Body of pancreas (tissue), 4 donors: ENCODE results near the gene BACH1. TPM values are rescaled to one million over a fixed set of nuclear protein-coding genes. Genes with fewer than 3 reads are reported as not detected.
A peak's percentile ranks its signal among the peaks of the same experiment; 100 is the strongest.

Experiments
- ATAC-seq: fragments of 150-250 bp; one replicate; pipeline ENCODE4 v1.9.1; 2016
- DNase-seq, 4 donors: peaks; one replicate each; pipeline ENCODE4 v3.0.0-alpha.2; 2019
- H3K27ac ChIP-seq, 4 donors: fragments of 200-600 bp; sonication (generic); 1 replicate in 3 of 4; 2 replicates in 1 of 4; pipeline versions ENCODE4 v1.5.1 to v1.6.1; 2016 to 2019; ENCODE audit warnings: mild to moderate bottlenecking in 1 of 4, mixed read lengths in 1 of 4, moderate library complexity in 1 of 4
- H3K27me3 ChIP-seq, 2 donors: fragments of 200-600 bp; sonication (generic); one replicate each; pipeline ENCODE4 v1.6.0; 2016; ENCODE audit warnings: mild to moderate bottlenecking in 1 of 2
- H3K36me3 ChIP-seq, 2 donors: fragments of 200-600 bp; sonication (generic); replicated peaks in 1 of 2; 2 replicates each; pipeline ENCODE4 v1.5.1; 2016; ENCODE audit warnings: low read depth in 2 of 2; ENCODE audit not compliant: insufficient read depth in 1 of 2
- H3K4me1 ChIP-seq: fragments of 200-600 bp; sonication (generic); one replicate; pipeline ENCODE4 v1.6.0; 2016
- H3K4me3 ChIP-seq, 2 donors: fragments of 200-600 bp; sonication (generic); 1 replicate in 1 of 2; 2 replicates in 1 of 2; pipeline ENCODE4 v1.5.1; 2016 to 2019
- H3K9me3 ChIP-seq, 3 donors: fragments of 200-600 bp; sonication (generic); 1 replicate in 2 of 3; 2 replicates in 1 of 3; pipeline ENCODE4 v1.5.1; 2016
- CTCF ChIP-seq, 7 experiments: fragments of 450-650 bp in 4 of 7; fragments of 200-600 bp in 3 of 7; sonication (generic) in 3 of 7; IDR thresholded peaks; one replicate each; pipeline ENCODE4 v1.5.1; 2016 to 2019; ENCODE audit warnings: antibody characterized with exemption in 7 of 7
- POLR2A ChIP-seq, 3 donors: fragments of 450-650 bp; IDR thresholded peaks; one replicate each; pipeline ENCODE4 v1.6.1; 2016; ENCODE audit warnings: antibody characterized with exemption in 3 of 3, mild to moderate bottlenecking in 2 of 3
- WGBS, 2 donors: methylation state at CpG; one replicate each; pipeline ENCODE4 v1.1.5; 2017; 5-methylcytosine and 5-hydroxymethylcytosine counted together
- intact Hi-C: fragments of 100-400 bp; cut with DNase I; formaldehyde crosslinking; loops from one replicate; pipeline ENCODE4 v1.15.1; 2023
- total RNA-seq, 2 donors: library from RNA; depleted of rRNA; stranded (reverse); fragments of >200 nt; gene quantifications; one replicate each; pipeline ENCODE4 v1.1.0, GENCODE V29; 2016

The BACH1 gene
- total RNA-seq, 2 donors from 2014 or later = 28.5 to 29.7 TPM

GRCh38 chr21:29293495-29293894 lies 5.2 kb upstream of the BACH1 start:
- H3K9me3 ChIP-seq = no peaks in the 10 kb centered on the region
- ATAC-seq (no peak), DNase-seq (no peak)
- WGBS, 2 donors = 89 to 96% methylated on average over 2 of the region's 2 CpGs
- no peak overlapping the region for H3K4me3 ChIP-seq
- intact Hi-C loops = loop anchor here (10.0 kb wide), 1 partner anchor 139 kb away; no protein-coding TSS in a partner anchor
- no peaks in the 10 kb centered on the region for H3K36me3 ChIP-seq
- peaks cover 17% of the 10 kb centered on the region for H3K4me1 ChIP-seq
- no peak overlapping the region for H3K27ac ChIP-seq
- no peak for TF ChIP-seq POLR2A (IDR thresholded peaks at IDR 0.05)
- TF ChIP-seq CTCF (IDR thresholded peaks at IDR 0.05) = no peak
- no peaks in the 10 kb centered on the region for H3K27me3 ChIP-seq

- Histone ChIP-seq H3K4me1 (peaks cover 7% of the 10 kb centered on the region), H3K27me3 (no peaks in the 10 kb centered on the region), H3K36me3 (no peaks in the 10 kb centered on the region), H3K27ac (no peak overlapping the region), H3K9me3 (no peaks in the 10 kb centered on the region), H3K4me3 (no peak overlapping the region)
- WGBS, 2 donors = 87 to 94% methylated on average over 9 of the region's 9 CpGs
- TF ChIP-seq POLR2A (IDR thresholded peaks at IDR 0.05) (no peak), CTCF (IDR thresholded peaks at IDR 0.05) (no peak)
- intact Hi-C loops = loop anchor here (10.0 kb wide), 1 partner anchor 140 kb away; no protein-coding TSS in a partner anchor
- no peak for DNase-seq
- ATAC-seq = no peak
Observed at GRCh38 chr21:29295066-29295650, 3.6 kb upstream of the BACH1 start.

- Histone ChIP-seq H3K9me3 (no peaks in the 10 kb centered on the region), H3K36me3 (no peaks in the 10 kb centered on the region), H3K4me1 (peaks cover 17% of the 10 kb centered on the region), H3K27ac (no peak overlapping the region), H3K4me3 (no peak overlapping the region), H3K27me3 (no peaks in the 10 kb centered on the region)
- ATAC-seq (no peak), DNase-seq (peak in 1 of 4 donors; percentile 15)
- intact Hi-C loops = loop anchor here (10.0 kb wide), 1 partner anchor 142 kb away; no protein-coding TSS in a partner anchor
- no peak for TF ChIP-seq CTCF (IDR thresholded peaks at IDR 0.05)
- WGBS, 2 donors = 62 to 69% methylated on average over 3 of the region's 3 CpGs
Observed at GRCh38 chr21:29296446-29296845, 2.3 kb upstream of the BACH1 start.

GRCh38 chr21:29297483-29298347 lies 1.0 kb upstream of the BACH1 start:
- H3K27me3 ChIP-seq = no peaks in the 10 kb centered on the region
- H3K4me1 ChIP-seq = peaks cover 30% of the 10 kb centered on the region
- DNase-seq = peak in 1 of 4 donors; percentile 34
- TF ChIP-seq POLR2A (IDR thresholded peaks at IDR 0.05) (no peak), CTCF (IDR thresholded peaks at IDR 0.05) (no peak)
- no peaks in the 10 kb centered on the region for H3K9me3 ChIP-seq
- peak overlapping the region; percentile 33 to 87 for H3K4me3 ChIP-seq
- intact Hi-C loops = loop anchor here (10.0 kb wide), 1 partner anchor 143 kb away; no protein-coding TSS in a partner anchor
- no peaks in the 10 kb centered on the region for H3K36me3 ChIP-seq
- H3K27ac ChIP-seq = peak overlapping the region in 3 of 4 donors; percentile 92 to 98 (median 97)
- 50 to 59% methylated on average over 27 of the region's 27 CpGs for WGBS, 2 donors
- no peak for ATAC-seq
